Measurements from ENCODE around the gene TXNRD1. TPM values are rescaled to one million over a fixed set of nuclear protein-coding genes. Genes with fewer than 3 reads are reported as not detected.

Gene TXNRD1
- total RNA-seq, 1 donor from 2014 or later: 83.7 TPM

DNA sequence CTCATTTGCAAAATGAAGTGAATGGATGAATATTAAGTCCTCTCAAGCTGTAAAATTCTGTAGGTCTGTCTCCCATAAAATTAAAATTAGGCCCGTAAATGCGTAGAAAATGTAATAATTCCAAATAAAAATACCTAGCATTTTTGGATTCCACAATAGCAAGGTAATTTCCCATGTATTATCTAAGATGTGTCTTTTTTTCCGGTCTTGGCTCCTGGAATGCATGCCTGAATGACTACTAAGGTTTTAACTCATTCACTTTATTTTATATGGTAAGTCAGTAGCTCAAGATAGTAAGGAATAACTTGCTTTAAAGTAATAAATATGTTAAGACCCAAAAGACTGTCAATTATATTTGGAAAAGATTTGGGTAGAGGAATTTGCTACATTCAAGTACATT, 11.1 kb downstream of the TXNRD1 start:
- DNase-seq (ENCODE audit: low spot score): no peak
- Mint-ChIP-seq H3K27ac (no peak overlapping the region), H3K9me3 (peaks cover 11% of the 10 kb centered on the region), H3K36me3 (ENCODE audit: low read depth) (no peaks in the 10 kb centered on the region), H3K4me1 (ENCODE audit: low read depth) (peaks cover 11% of the 10 kb centered on the region), H3K27me3 (ENCODE audit: low read depth) (no peaks in the 10 kb centered on the region), H3K4me3 (ENCODE audit: low read depth) (no peak overlapping the region)
- intact Hi-C loops (cut with micrococcal nuclease): no loop called here

DNA sequence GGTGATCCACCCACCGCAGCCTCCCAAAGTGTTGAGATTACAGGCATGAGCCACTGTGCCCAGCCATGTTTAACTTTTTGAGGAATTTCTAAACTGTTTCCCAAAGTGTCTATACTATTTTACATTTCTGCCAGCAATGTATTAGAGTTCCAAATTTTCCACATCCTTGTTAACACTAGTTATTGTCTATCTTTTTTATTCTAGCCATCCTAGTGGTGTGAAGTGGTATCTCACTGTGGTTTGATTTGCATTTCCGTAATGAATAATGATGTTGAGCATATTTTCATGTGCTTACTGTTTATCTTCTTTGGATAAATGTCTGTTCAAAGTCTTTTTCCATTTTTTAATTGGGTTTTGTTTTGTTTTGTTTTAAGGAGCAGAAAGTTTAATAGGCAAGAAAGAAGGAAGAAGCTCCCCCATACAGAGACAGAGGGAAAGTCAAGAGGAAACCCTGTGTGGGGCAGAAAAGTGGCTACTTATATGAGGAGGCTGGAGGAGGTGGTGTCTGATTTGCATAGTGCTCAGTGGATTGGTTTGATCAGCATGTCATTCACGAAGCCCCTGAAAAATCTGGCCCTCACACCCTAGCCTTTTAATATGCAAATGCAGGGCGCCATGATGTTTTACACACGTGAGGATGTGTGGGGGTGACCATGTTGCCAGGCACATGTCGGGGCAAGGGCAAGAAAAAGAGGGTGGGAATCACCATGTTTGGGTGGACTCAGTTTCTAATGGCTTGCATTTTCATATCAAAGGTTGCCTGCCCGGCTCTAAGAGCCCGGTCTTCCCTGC, 14.9 kb downstream of the TXNRD1 start:
- no peak for DNase-seq (ENCODE audit: low spot score)
- Mint-ChIP-seq H3K4me3 (ENCODE audit: low read depth) (no peak overlapping the region), H3K4me1 (ENCODE audit: low read depth) (no peaks in the 10 kb centered on the region), H3K27ac (no peak overlapping the region), H3K9me3 (peaks cover 24% of the 10 kb centered on the region), H3K27me3 (ENCODE audit: low read depth) (peaks cover 3% of the 10 kb centered on the region), H3K36me3 (ENCODE audit: low read depth) (peaks cover 8% of the 10 kb centered on the region)
- intact Hi-C loops (cut with micrococcal nuclease): no loop called here

DNA sequence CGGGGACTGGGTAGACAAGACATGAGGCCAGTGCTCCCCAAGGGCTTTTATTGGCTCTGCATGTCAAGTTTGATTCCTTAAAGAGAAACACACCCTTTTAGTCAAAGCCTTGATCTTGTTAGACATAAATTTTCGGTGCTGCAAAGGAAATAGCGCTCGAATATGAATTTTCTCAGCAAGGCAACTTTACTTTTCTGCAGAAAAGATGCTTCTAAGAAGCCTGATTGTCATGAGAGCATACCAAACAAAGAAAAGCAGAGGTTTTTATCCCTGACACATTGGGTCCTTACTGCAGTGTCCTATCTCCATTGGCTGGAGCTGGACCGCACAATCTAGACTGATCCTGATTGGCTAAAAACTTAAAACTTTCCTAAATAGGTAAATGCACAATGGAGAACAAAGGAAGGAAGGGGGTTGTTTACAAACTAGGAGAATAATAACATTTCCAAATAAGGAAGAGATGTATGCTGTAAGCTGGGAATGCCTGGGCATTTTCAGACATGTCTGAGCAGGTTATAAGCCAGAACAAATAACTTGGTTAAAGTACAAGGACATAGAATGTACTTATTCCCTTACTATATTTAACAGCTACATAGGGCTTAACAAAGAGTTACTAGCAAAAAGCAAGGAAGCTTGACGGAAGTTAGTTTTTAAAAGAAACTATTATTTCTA, 17.2 kb downstream of the TXNRD1 start:
- intact Hi-C loops (cut with micrococcal nuclease): no loop called here
- peaks cover 3% of the 10 kb centered on the region for H3K27me3 Mint-ChIP-seq (ENCODE audit: low read depth)
- peaks cover 31% of the 10 kb centered on the region for H3K9me3 Mint-ChIP-seq
- H3K4me3 Mint-ChIP-seq (ENCODE audit: low read depth): no peak overlapping the region
- peaks cover 11% of the 10 kb centered on the region for H3K36me3 Mint-ChIP-seq (ENCODE audit: low read depth)
- H3K4me1 Mint-ChIP-seq (ENCODE audit: low read depth): no peaks in the 10 kb centered on the region
- H3K27ac Mint-ChIP-seq: no peak overlapping the region
- no peak for DNase-seq (ENCODE audit: low spot score)

DNA sequence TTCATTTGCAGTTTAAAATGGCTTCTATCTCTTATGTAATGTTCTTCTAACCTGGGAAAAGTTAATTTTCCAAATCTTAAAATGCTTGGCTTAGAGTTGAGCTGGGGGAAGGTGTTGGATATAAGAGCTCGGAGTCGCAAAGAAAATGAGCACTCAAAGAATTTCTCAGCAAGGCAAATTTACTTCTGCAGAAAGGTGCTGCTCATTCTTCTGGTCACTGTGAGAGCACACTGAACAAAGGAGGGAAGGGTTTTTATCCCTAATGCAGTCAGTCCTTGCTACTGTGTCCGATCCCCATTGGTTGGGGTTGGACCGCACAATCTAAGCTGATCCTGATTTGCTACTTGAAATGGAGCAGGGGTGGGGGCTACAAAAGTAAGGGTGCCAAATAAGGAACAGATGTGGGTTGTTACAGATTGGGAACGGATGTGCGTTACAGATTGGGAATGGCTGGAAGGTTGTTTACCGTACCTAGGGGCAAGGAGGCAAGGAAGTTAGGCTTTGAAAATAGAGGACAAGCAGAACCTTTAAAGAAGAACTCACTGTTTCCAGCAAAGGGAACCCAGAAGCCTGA, 19.4 kb downstream of the TXNRD1 start:
- no peak for DNase-seq (ENCODE audit: low spot score)
- intact Hi-C loops (cut with micrococcal nuclease): no loop called here
- Mint-ChIP-seq H3K27ac (no peak overlapping the region), H3K36me3 (ENCODE audit: low read depth) (peaks cover 11% of the 10 kb centered on the region), H3K4me3 (ENCODE audit: low read depth) (no peak overlapping the region), H3K27me3 (ENCODE audit: low read depth) (peaks cover 5% of the 10 kb centered on the region), H3K9me3 (peaks cover 31% of the 10 kb centered on the region), H3K4me1 (ENCODE audit: low read depth) (no peaks in the 10 kb centered on the region)

DNA sequence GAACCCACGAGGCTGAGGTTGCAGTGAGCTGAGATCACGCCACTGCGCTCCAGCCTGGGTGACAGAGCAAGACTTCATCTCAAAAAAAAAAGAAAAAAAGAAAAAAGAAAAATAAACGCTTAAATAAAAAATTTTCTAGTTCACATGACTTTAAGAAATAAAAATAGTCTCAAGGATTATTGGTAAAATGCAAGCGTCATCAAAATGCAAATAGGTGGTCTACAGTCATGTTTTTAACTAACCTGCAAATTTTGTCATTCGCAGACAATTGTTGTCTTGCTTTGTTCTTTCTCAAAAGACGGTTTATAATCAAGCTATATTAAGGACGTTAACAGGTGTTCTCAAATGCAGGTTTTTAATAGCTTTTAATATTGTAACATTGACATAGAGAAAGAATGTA, 22.4 kb downstream of the TXNRD1 start:
- intact Hi-C loops (cut with micrococcal nuclease): no loop called here
- DNase-seq (ENCODE audit: low spot score): no peak
- Mint-ChIP-seq H3K27me3 (ENCODE audit: low read depth) (peaks cover 7% of the 10 kb centered on the region), H3K36me3 (ENCODE audit: low read depth) (peaks cover 8% of the 10 kb centered on the region), H3K4me3 (ENCODE audit: low read depth) (no peak overlapping the region), H3K9me3 (peaks cover 19% of the 10 kb centered on the region), H3K27ac (no peak overlapping the region), H3K4me1 (ENCODE audit: low read depth) (no peaks in the 10 kb centered on the region)

DNA sequence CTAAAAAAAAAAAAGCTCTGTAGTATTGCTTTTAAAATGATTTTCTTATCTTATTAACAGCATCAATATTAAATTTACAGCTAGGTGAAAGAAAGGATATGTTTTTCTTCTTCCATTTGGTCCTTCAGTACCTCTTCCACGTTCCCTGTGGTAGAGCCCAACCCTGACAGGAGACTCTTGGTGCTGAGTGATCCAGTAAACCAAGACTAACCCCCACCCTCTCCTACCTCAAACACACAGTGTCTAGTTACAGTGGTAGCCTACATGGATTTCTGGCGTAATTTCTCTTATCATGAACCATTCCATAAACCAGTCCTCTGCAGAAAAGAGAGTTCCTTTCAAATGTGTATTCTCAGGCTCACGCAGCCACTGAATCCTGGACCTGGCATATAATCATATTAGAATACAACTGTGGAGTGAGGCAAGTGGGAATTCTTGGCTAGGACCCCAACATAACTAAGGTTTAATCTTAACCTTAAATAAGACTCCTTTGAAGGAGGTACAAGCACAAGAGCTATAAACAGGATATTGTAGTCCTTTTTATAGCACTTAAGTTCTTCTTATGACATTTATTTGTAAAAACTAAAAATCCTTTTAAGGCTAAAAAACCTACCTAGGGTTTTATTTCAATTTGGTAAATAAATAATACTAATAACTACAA, 27.1 kb downstream of the TXNRD1 start:
- H3K4me1 Mint-ChIP-seq (ENCODE audit: low read depth): no peaks in the 10 kb centered on the region
- H3K27me3 Mint-ChIP-seq (ENCODE audit: low read depth): peaks cover 14% of the 10 kb centered on the region
- no peak overlapping the region for H3K27ac Mint-ChIP-seq
- DNase-seq (ENCODE audit: low spot score): no peak
- H3K36me3 Mint-ChIP-seq (ENCODE audit: low read depth): no peaks in the 10 kb centered on the region
- H3K4me3 Mint-ChIP-seq (ENCODE audit: low read depth): no peak overlapping the region
- intact Hi-C loops (cut with micrococcal nuclease): no loop called here
- no peaks in the 10 kb centered on the region for H3K9me3 Mint-ChIP-seq

DNA sequence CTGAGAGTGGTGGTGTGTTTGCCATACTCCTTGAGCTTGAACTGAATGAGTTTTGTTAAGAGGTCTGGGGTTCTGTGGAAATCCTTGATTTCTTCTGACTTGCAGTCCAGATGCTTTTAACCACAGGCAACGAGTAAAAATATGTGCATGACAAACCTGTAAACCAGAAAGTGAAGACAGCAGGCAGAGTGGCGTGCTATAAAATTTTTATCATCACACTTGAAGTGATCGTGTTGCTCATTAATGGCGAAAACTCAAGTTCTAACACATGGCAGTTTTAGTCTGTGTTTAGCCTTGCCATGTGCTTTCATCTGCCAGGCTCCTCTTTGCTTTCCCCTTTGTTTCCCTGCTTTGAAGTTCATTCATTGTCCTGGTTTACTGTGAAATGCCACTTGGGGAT, 28.0 kb downstream of the TXNRD1 start:
- no peaks in the 10 kb centered on the region for H3K9me3 Mint-ChIP-seq
- H3K4me1 Mint-ChIP-seq (ENCODE audit: low read depth): no peaks in the 10 kb centered on the region
- no peak overlapping the region for H3K4me3 Mint-ChIP-seq (ENCODE audit: low read depth)
- H3K27ac Mint-ChIP-seq: no peak overlapping the region
- H3K36me3 Mint-ChIP-seq (ENCODE audit: low read depth): no peaks in the 10 kb centered on the region
- no peak for DNase-seq (ENCODE audit: low spot score)
- intact Hi-C loops (cut with micrococcal nuclease): no loop called here
- peaks cover 14% of the 10 kb centered on the region for H3K27me3 Mint-ChIP-seq (ENCODE audit: low read depth)

DNA sequence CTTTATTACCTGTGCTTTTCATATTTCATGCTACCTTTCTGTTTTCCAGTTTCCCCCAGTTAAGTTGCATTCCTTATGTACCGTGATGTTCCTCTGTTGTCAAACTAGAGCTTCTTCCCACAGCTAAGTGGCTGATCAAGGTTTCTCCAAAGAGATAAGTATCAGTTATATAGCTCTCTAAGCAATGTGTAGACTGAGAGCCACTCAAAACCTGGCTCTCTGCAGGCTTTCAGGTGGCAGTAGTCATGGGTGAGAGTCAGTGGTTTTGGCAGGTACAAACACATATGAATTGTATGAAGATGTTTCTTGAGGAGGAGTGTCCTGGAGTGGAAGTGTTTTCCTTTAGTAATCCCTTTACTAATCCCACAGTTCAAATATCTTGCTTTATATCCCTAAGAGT, 28.4 kb downstream of the TXNRD1 start:
- Mint-ChIP-seq H3K36me3 (ENCODE audit: low read depth) (no peaks in the 10 kb centered on the region), H3K4me1 (ENCODE audit: low read depth) (no peaks in the 10 kb centered on the region), H3K27me3 (ENCODE audit: low read depth) (peaks cover 14% of the 10 kb centered on the region), H3K4me3 (ENCODE audit: low read depth) (no peak overlapping the region), H3K9me3 (no peaks in the 10 kb centered on the region), H3K27ac (no peak overlapping the region)
- intact Hi-C loops (cut with micrococcal nuclease): no loop called here
- DNase-seq (ENCODE audit: low spot score): no peak

DNA sequence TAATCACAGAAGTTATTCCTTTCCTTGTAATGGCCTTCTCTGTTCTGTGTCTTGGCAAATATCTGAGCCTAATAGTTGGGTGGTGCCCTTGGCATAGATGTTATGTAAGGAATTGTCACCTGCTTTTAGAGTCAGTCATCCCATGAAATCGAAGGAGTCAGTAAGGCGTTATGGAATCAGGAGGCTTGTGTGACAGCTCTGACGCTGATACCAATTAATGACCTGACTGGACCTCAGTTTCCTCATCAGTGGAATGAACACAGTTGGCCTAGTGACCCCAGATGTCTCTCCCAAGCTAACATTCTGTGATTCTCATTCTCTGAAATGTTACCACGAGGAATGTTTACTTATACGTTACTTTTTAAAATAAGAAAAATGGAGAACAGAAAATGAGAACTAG, 32.1 kb downstream of the TXNRD1 start:
- H3K9me3 Mint-ChIP-seq: no peaks in the 10 kb centered on the region
- H3K4me1 Mint-ChIP-seq (ENCODE audit: low read depth): no peaks in the 10 kb centered on the region
- no peaks in the 10 kb centered on the region for H3K36me3 Mint-ChIP-seq (ENCODE audit: low read depth)
- intact Hi-C loops (cut with micrococcal nuclease): no loop called here
- no peak overlapping the region for H3K4me3 Mint-ChIP-seq (ENCODE audit: low read depth)
- H3K27ac Mint-ChIP-seq: no peak overlapping the region
- peaks cover 7% of the 10 kb centered on the region for H3K27me3 Mint-ChIP-seq (ENCODE audit: low read depth)
- DNase-seq (ENCODE audit: low spot score): no peak

DNA sequence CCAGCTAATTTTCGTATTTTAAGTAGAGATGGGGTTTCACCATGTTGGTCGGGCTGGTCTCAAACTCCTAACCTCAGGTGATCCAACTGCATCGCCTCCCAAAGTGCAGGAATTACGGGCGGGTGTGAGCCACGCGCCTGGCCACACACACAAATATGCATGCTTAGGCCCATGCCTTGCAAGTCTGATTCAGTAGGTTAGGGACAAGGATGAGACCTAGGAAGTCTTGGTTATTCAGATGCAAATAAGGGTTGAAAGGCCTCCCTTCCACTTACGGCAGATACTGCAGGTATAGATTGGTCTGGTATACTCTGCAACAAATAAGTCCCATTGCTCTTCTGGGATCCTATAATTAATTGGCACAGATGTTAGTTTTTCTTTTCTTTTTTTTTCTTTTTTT, 32.9 kb downstream of the TXNRD1 start:
- no peak overlapping the region for H3K4me3 Mint-ChIP-seq (ENCODE audit: low read depth)
- no peaks in the 10 kb centered on the region for H3K9me3 Mint-ChIP-seq
- H3K4me1 Mint-ChIP-seq (ENCODE audit: low read depth): no peaks in the 10 kb centered on the region
- no peaks in the 10 kb centered on the region for H3K36me3 Mint-ChIP-seq (ENCODE audit: low read depth)
- intact Hi-C loops (cut with micrococcal nuclease): no loop called here
- DNase-seq (ENCODE audit: low spot score): no peak
- H3K27ac Mint-ChIP-seq: no peak overlapping the region
- H3K27me3 Mint-ChIP-seq (ENCODE audit: low read depth): peaks cover 6% of the 10 kb centered on the region

DNA sequence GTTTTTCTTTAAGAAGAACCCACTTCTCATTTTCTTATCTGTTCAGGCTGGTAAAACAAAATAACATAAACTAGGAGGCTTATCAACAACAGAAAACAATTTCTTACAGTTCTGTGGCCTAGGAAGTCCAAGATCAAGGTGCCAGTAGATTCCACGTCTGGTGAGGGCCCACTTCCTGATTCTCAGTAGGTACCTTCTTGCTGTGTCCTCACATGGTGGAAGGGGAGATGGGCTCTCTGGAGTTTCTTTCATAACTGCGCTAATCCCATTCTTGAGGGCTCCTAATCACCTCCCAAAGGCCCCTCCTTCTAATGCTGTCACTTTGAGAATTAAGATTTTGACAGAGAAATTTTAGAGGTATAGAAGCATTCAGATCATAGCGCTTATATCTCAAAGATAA, 33.4 kb downstream of the TXNRD1 start:
- H3K27ac Mint-ChIP-seq: no peak overlapping the region
- intact Hi-C loops (cut with micrococcal nuclease): no loop called here
- no peak overlapping the region for H3K4me3 Mint-ChIP-seq (ENCODE audit: low read depth)
- H3K9me3 Mint-ChIP-seq: no peaks in the 10 kb centered on the region
- H3K4me1 Mint-ChIP-seq (ENCODE audit: low read depth): no peaks in the 10 kb centered on the region
- DNase-seq (ENCODE audit: low spot score): no peak
- H3K27me3 Mint-ChIP-seq (ENCODE audit: low read depth): peaks cover under 1% of the 10 kb centered on the region
- no peaks in the 10 kb centered on the region for H3K36me3 Mint-ChIP-seq (ENCODE audit: low read depth)

DNA sequence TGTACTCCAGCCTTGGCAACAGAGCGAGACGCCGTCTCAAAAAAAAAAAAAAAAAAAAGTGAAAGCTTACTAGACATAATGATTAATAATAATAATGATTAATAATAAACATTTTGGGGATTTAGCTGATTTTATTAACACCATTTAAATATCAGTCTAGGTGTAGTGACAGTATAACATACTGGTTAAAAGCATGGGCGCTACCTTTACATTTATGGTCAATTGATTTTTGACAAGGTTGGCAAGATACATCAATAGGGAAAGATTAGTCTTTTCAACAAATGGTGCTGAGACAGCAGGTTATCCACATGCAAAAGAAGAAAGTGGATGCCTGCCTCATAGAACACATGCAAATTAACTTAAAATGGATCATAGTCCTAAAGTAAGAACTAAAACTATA, 34.3 kb downstream of the TXNRD1 start:
- Mint-ChIP-seq H3K4me1 (ENCODE audit: low read depth) (no peaks in the 10 kb centered on the region), H3K27ac (no peak overlapping the region), H3K27me3 (ENCODE audit: low read depth) (no peaks in the 10 kb centered on the region), H3K36me3 (ENCODE audit: low read depth) (no peaks in the 10 kb centered on the region), H3K9me3 (no peaks in the 10 kb centered on the region), H3K4me3 (ENCODE audit: low read depth) (no peak overlapping the region)
- intact Hi-C loops (cut with micrococcal nuclease): no loop called here
- no peak for DNase-seq (ENCODE audit: low spot score)

Measured in activated T-helper 2 cell treated with anti-CD3 and anti-CD28 coated beads, Interferon-gamma antibody, Interleukin-2, Interleukin-4, amounts not matched to agents 10 μg/mL and 5 μg/mL and 100 μg/mL, durations not matched to agents 14 hours and 24 hours and 36 hours (primary cell).